H1 (cell line): ENCODE data around the gene TLCD2. TPM values are rescaled to one million over a fixed set of nuclear protein-coding genes. Genes with fewer than 3 reads are reported as not detected.
"Not testable (repeated sequence)": the region's sequence is repeated elsewhere in the genome, so short reads cannot be mapped to it uniquely, and the experiment has no call there.

Experiments used
- CTCF ChIA-PET: fragments of 300-600 bp; sonication (Branson Sonifier 250); formaldehyde crosslinking; loops from one replicate; lab custom pipeline; 2021; ENCODE audit not compliant: partially characterized antibody; lab: Charles Lee
- POLR2A ChIA-PET: fragments of 300-600 bp; sonication (Branson Sonifier 250); formaldehyde crosslinking; loops from one replicate; lab custom pipeline; 2021; ENCODE audit warnings: inconsistent platforms; ENCODE audit not compliant: partially characterized antibody; lab: Charles Lee
- DNase-seq, 2 experiments: peaks; one replicate each; pipeline versions ENCODE4 v3.0.0 to v3.0.0-alpha.2; 2010 to 2022; ENCODE audit warnings: low spot score in 2 of 2, low read depth in 1 of 2, mixed read lengths in 1 of 2
- FAIRE-seq: peaks from 2 replicates; lab custom pipeline; 2011; peaks lifted over from hg19 to GRCh38; lab: Jason Lieb, UNC
- H2AFZ ChIP-seq: 2 replicates; pipeline ENCODE4 v1.8.1; 2012; ENCODE audit warnings: low read length, inconsistent platforms
- H2AK5ac ChIP-seq: 2 replicates; pipeline ENCODE4 v1.6.1; 2013; ENCODE audit warnings: low read depth, low read length
- H2BK120ac ChIP-seq: replicated peaks from 2 replicates; pipeline ENCODE3; 2013; ENCODE audit warnings: low read depth, low read length, inconsistent platforms
- H2BK12ac ChIP-seq: 2 replicates; pipeline ENCODE4 v1.6.1; 2013; ENCODE audit warnings: low read depth, low read length
- H2BK15ac ChIP-seq: 2 replicates; pipeline ENCODE4 v1.6.1; 2013; ENCODE audit warnings: low read length
- H2BK20ac ChIP-seq: 2 replicates; pipeline ENCODE4 v1.6.1; 2013; ENCODE audit warnings: low read length
- H2BK5ac ChIP-seq: 2 replicates; pipeline ENCODE4 v1.6.1; 2013; ENCODE audit warnings: low read depth, low read length
- H3K14ac ChIP-seq: 2 replicates; pipeline ENCODE4 v1.6.1; 2013; ENCODE audit warnings: inconsistent platforms; ENCODE audit not compliant: insufficient read length
- H3K18ac ChIP-seq: 2 replicates; pipeline ENCODE4 v1.6.1; 2013; ENCODE audit warnings: low read length; ENCODE audit errors: extremely low read depth
- H3K23ac ChIP-seq: 2 replicates; pipeline ENCODE4 v1.6.1; 2013; ENCODE audit warnings: inconsistent platforms; ENCODE audit not compliant: insufficient read length
- H3K23me2 ChIP-seq: 2 replicates; pipeline ENCODE4 v1.6.1; 2013; ENCODE audit warnings: low read depth, low read length
- H3K27ac ChIP-seq: 2 replicates; pipeline ENCODE4 v1.6.1; 2011; ENCODE audit warnings: low read depth, low read length, inconsistent platforms
- H3K27me3 ChIP-seq, 4 experiments: replicated peaks in 1 of 4; 1 replicate in 1 of 4; 2 replicates in 3 of 4; pipeline versions ENCODE4 v1.6.1 to v1.8.1; 2011 to 2013; ENCODE audit warnings: low read length in 3 of 4, mild to moderate bottlenecking in 3 of 4, inconsistent platforms in 2 of 4, mixed read lengths in 2 of 4, moderate library complexity in 1 of 4; ENCODE audit not compliant: control insufficient read depth in 3 of 4, insufficient read depth in 3 of 4; ENCODE audit errors: extremely low read depth in 1 of 4
- H3K36me3 ChIP-seq, 4 experiments: 2 replicates each; pipeline versions ENCODE4 v1.6.1 to v1.8.1; 2011 to 2013; ENCODE audit warnings: mild to moderate bottlenecking in 4 of 4, low read length in 3 of 4, moderate library complexity in 2 of 4, control low read depth in 1 of 4, inconsistent platforms in 1 of 4; ENCODE audit not compliant: insufficient read depth in 4 of 4, control insufficient read depth in 2 of 4
- H3K4ac ChIP-seq: replicated peaks from 2 replicates; pipeline ENCODE3; 2013; ENCODE audit warnings: low read length, low read depth, mixed read lengths, inconsistent platforms; ENCODE audit not compliant: insufficient read length
- H3K4me1 ChIP-seq, 4 experiments: replicated peaks in 1 of 4; 1 replicate in 1 of 4; 2 replicates in 3 of 4; pipeline versions ENCODE4 v1.6.1 to v1.8.1; 2011 to 2013; ENCODE audit warnings: low read length in 3 of 4, inconsistent platforms in 2 of 4, mixed read lengths in 1 of 4; ENCODE audit not compliant: insufficient read depth in 4 of 4, control insufficient read depth in 3 of 4
- H3K4me2 ChIP-seq, 2 experiments: 2 replicates each; pipeline versions ENCODE4 v1.6.1 to v1.8.1; 2011 to 2013; ENCODE audit warnings: low read depth in 2 of 2, low read length in 2 of 2, control low read depth in 1 of 2, inconsistent platforms in 1 of 2, mild to moderate bottlenecking in 1 of 2; ENCODE audit not compliant: insufficient read depth in 1 of 2
- H3K4me3 ChIP-seq, 4 experiments: fragments of 200-600, 300-600 bp in 1 of 4; sonication (generic), shearing (Covaris generic), sonication (Bioruptor Twin) in 1 of 4; 2 replicates each; pipeline versions ENCODE4 v1.5.1 to v1.8.1; 2011 to 2016; ENCODE audit warnings: low read length in 4 of 4, low read depth in 3 of 4, control low read depth in 2 of 4, inconsistent platforms in 2 of 4, mild to moderate bottlenecking in 2 of 4, mixed read lengths in 1 of 4, moderate library complexity in 1 of 4; ENCODE audit not compliant: insufficient read depth in 2 of 4; ENCODE audit errors: extremely low read depth in 1 of 4
- H3K56ac ChIP-seq: replicated peaks from 2 replicates; pipeline ENCODE3; 2013; ENCODE audit warnings: low read depth, mild to moderate bottlenecking, mixed read lengths, low read length, inconsistent platforms; ENCODE audit not compliant: insufficient read length
- H3K79me1 ChIP-seq: 2 replicates; pipeline ENCODE4 v1.6.1; 2013; ENCODE audit warnings: low read depth, low read length, control low read depth
- H3K79me2 ChIP-seq, 2 experiments: 2 replicates each; pipeline versions ENCODE4 v1.6.1 to v1.8.1; 2012 to 2013; ENCODE audit warnings: low read length in 2 of 2, mild to moderate bottlenecking in 2 of 2, inconsistent platforms in 1 of 2; ENCODE audit not compliant: insufficient read depth in 2 of 2, control insufficient read depth in 1 of 2
- H3K9ac ChIP-seq, 4 experiments: replicated peaks in 1 of 4; 1 replicate in 1 of 4; 2 replicates in 3 of 4; pipeline versions ENCODE4 v1.6.1 to v1.8.1; 2011 to 2013; ENCODE audit warnings: low read depth in 3 of 4, low read length in 3 of 4, control low read depth in 2 of 4, mild to moderate bottlenecking in 2 of 4, moderate library complexity in 2 of 4, inconsistent platforms in 1 of 4; ENCODE audit errors: extremely low read depth in 1 of 4
- H3K9me3 ChIP-seq, 2 experiments: 2 replicates each; pipeline versions ENCODE4 v1.6.1 to v1.8.1; 2012 to 2013; ENCODE audit warnings: mild to moderate bottlenecking in 2 of 2, moderate library complexity in 2 of 2, control low read depth in 1 of 2, inconsistent platforms in 1 of 2, low read depth in 1 of 2, low read length in 1 of 2, mixed read lengths in 1 of 2; ENCODE audit not compliant: insufficient read depth in 2 of 2
- H4K20me1 ChIP-seq, 2 experiments: replicated peaks in 1 of 2; 2 replicates each; pipeline versions ENCODE3 to v1.8.1; 2011 to 2013; ENCODE audit warnings: inconsistent platforms in 2 of 2, low read length in 2 of 2, mild to moderate bottlenecking in 1 of 2; ENCODE audit not compliant: insufficient read depth in 2 of 2, control insufficient read depth in 1 of 2
- H4K5ac ChIP-seq: 2 replicates; pipeline ENCODE4 v1.6.1; 2013; ENCODE audit warnings: low read length, low read depth, mixed read lengths, inconsistent platforms; ENCODE audit not compliant: insufficient read length
- H4K8ac ChIP-seq: 2 replicates; pipeline ENCODE4 v1.8.0; 2013; ENCODE audit warnings: mild to moderate bottlenecking, moderate library complexity, low read length, inconsistent platforms; ENCODE audit not compliant: insufficient read depth; ENCODE audit errors: extremely low read depth
- H4K91ac ChIP-seq: replicated peaks from 2 replicates; pipeline ENCODE3; 2013; ENCODE audit warnings: low read length, mixed read lengths, inconsistent platforms; ENCODE audit not compliant: insufficient read length
- BRCA1 ChIP-seq: IDR thresholded peaks from 2 replicates; pipeline ENCODE4 v1.6.1; 2012; ENCODE audit warnings: low read depth, low read length, improper control_type of control experiment
- EZH2 ChIP-seq: fragments of 200-600 bp; sonication (generic); IDR thresholded peaks from 2 replicates; pipeline ENCODE4 v1.7.1; 2012; ENCODE audit warnings: low read depth, mild to moderate bottlenecking, moderate library complexity, low read length, inconsistent platforms; ENCODE audit not compliant: severe bottlenecking
- PHF8 ChIP-seq: fragments of 200-600 bp; sonication (generic); conservative IDR thresholded peaks from 2 replicates; pipeline ENCODE4 v1.7.1; 2012; ENCODE audit warnings: low read depth, mild to moderate bottlenecking, inconsistent platforms, low read length, moderate library complexity
- SIN3A ChIP-seq, 2 experiments: IDR thresholded peaks in 1 of 2; conservative IDR thresholded peaks in 1 of 2; 2 replicates each; pipeline ENCODE4 v1.6.1; 2011 to 2012; ENCODE audit warnings: low read length in 2 of 2, improper control_type of control experiment in 1 of 2, low read depth in 1 of 2, mild to moderate bottlenecking in 1 of 2
- SUZ12 ChIP-seq: fragments of 200-600 bp; sonication (generic); IDR thresholded peaks from 2 replicates; pipeline ENCODE4 v1.6.1; 2012; ENCODE audit warnings: mild to moderate bottlenecking, inconsistent platforms, low read length, moderate library complexity, mixed read lengths
- WGBS, 2 experiments: shearing (Covaris generic) in 1 of 2; methylation state at CpG; one replicate each; pipeline versions ENCODE4 v1.1.6 to v1.1.7; 2013 to 2015; ENCODE audit warnings: low lambda C conversion rate in 2 of 2, mixed read lengths in 2 of 2, inconsistent platforms in 1 of 2, low coverage in 1 of 2, missing lambda C conversion rate in 1 of 2; ENCODE audit not compliant: insufficient replicate concordance in 2 of 2, insufficient coverage in 1 of 2, insufficient read length in 1 of 2; ENCODE audit errors: extremely low coverage in 1 of 2, missing lambda C conversion rate in 1 of 2; 5-methylcytosine and 5-hydroxymethylcytosine counted together
- polyA plus RNA-seq, 7 experiments: library from polyadenylated mRNA; depleted of rRNA in 3 of 7; stranded (reverse) in 5 of 7; unstranded in 2 of 7; fragments of >200 nt in 5 of 7; fragments of 200-250 nt in 2 of 7; gene quantifications; 1 replicate in 5 of 7; 2 replicates in 1 of 7; 4 replicates in 1 of 7; pipeline versions ENCODE4 v1.2.1 to v1.2.3, GENCODE V29; 2011 to 2013; ENCODE audit warnings: missing spikeins in 2 of 7, mixed read lengths in 2 of 7
- total RNA-seq: library from RNA; stranded (reverse); fragmentation: NEBNext Ultra II Directional; extraction: Animal tissue kit (Norgen Biotek cat#: 25700); gene quantifications from 2 replicates; pipeline ENCODE4 v1.2.1, GENCODE V29; 2021
- TF ChIP-seq, protein P1 (sequence below): IDR thresholded peaks from 2 replicates; pipeline ENCODE4 v1.6.1; 2012; ENCODE audit warnings: low read length, inconsistent platforms

Gene TLCD2
- total and polyA plus RNA-seq, 2 of the 8 experiments (the other 6 are each of a cell fraction or from before 2014, with no cell fraction given), result 0.47 to 1.4 TPM

- TF ChIP-seq SUZ12 (no peak), PHF8 (no peak), BRCA1 (no peak), SIN3A (conservative IDR thresholded peaks at IDR 0.05 in 1 of 2, IDR thresholded peaks at IDR 0.05 in 1 of 2; ENCODE audit: low read depth in 1 of 2, low read length in 2 of 2) (no peak), EZH2 (no peak)
- TF ChIP-seq, protein P1, sequence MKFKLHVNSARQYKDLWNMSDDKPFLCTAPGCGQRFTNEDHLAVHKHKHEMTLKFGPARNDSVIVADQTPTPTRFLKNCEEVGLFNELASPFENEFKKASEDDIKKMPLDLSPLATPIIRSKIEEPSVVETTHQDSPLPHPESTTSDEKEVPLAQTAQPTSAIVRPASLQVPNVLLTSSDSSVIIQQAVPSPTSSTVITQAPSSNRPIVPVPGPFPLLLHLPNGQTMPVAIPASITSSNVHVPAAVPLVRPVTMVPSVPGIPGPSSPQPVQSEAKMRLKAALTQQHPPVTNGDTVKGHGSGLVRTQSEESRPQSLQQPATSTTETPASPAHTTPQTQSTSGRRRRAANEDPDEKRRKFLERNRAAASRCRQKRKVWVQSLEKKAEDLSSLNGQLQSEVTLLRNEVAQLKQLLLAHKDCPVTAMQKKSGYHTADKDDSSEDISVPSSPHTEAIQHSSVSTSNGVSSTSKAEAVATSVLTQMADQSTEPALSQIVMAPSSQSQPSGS, result no peak
Observed at GRCh38 chr17:1742371-1743087, 32.4 kb upstream of the TLCD2 start, which contains the start of gene SERPINF2 (continued).

GRCh38 chr17:1741899-1742298, 31.7 kb upstream of the TLCD2 start:
- H3K36me3 ChIP-seq, H3K4me3 ChIP-seq, H3K79me1 ChIP-seq, H2BK20ac ChIP-seq, H3K9ac ChIP-seq, H3K79me2 ChIP-seq, H2BK15ac ChIP-seq, H3K23ac ChIP-seq, H3K23me2 ChIP-seq, H3K56ac ChIP-seq, H4K5ac ChIP-seq, H2AFZ ChIP-seq, H3K4ac ChIP-seq, H2AK5ac ChIP-seq, H3K27ac ChIP-seq, H3K27me3 ChIP-seq, H2BK120ac ChIP-seq, H2BK5ac ChIP-seq, H3K4me1 ChIP-seq, DNase-seq, H4K20me1 ChIP-seq, H3K4me2 ChIP-seq, H4K8ac ChIP-seq, H2BK12ac ChIP-seq, H4K91ac ChIP-seq, H3K18ac ChIP-seq, CTCF ChIA-PET, H3K9me3 ChIP-seq, FAIRE-seq, H3K14ac ChIP-seq: not testable (repeated sequence)
- 92% methylated on average over 4 of the region's 7 CpGs; no CpG with 5 or more reads in 1 of the 2 experiments for WGBS, 2 experiments
- POLR2A ChIA-PET, result interaction anchor here (1.6 kb wide), 1 partner anchor 12 kb away, joined by 3 read pairs; no protein-coding TSS in a partner anchor
